ENCODE measurements around the gene BCAT1.
"Not testable (repeated sequence)": the region's sequence is repeated elsewhere in the genome, so short reads cannot be mapped to it uniquely, and the experiment has no call there.

Gene BCAT1

DNA sequence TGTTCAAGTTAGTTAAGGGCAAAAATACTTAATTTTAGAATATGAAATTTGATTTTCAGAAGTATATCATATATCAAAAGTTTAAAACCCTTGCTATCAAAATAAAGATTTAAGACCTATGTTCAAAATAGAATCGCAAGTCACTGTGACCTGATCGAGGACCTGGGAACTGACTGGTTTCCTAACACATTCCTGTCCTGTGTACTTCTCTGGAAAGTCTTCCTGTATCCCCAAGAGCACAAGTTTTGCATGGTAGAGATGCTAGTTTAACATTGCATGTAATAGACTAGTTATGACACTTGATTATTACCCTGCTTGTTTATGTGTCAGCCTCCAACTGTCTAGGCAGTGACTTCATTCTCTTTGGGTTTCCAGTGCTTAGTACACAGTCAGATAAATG lies 30.3 kb downstream of the BCAT1 start:
- TF ChIP-seq CTCF (IDR thresholded peaks at IDR 0.05; ENCODE audit: borderline replicate concordance, insufficient read depth, low read depth, low read length) = no peak
- no peak overlapping the region for H3K4me3 ChIP-seq (ENCODE audit: low read depth, low read length)

DNA sequence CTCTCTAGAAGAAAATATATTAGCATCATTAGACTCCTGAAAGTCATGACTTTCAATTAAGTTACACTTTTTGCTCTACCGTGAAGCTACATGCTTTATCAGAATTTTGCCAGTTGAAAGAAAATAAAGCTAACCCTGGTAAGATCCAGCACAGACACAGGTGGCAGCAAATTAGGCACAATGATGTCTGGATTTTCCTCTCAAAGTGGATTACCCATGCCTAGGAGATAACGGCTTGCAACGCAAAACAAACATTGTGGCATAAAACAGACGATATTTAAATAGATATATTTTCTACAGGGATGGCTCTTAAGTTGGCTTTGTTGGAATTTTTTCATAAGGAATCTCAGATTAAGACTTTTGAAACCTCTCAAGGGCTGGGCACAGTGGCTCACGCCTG lies 33.4 kb downstream of the BCAT1 start:
- no peak overlapping the region for H3K4me3 ChIP-seq (ENCODE audit: low read depth, low read length)
- TF ChIP-seq CTCF (IDR thresholded peaks at IDR 0.05; ENCODE audit: borderline replicate concordance, insufficient read depth, low read depth, low read length) = no peak

GRCh38 chr12:24913953-24914352 lies 34.9 kb downstream of the BCAT1 start:
- TF ChIP-seq CTCF (IDR thresholded peaks at IDR 0.05; ENCODE audit: borderline replicate concordance, insufficient read depth, low read depth, low read length) = no peak
- no peak overlapping the region for H3K4me3 ChIP-seq (ENCODE audit: low read depth, low read length)

- H3K4me3 ChIP-seq (ENCODE audit: low read depth, low read length) = no peak overlapping the region
- no peak for TF ChIP-seq CTCF (IDR thresholded peaks at IDR 0.05; ENCODE audit: borderline replicate concordance, insufficient read depth, low read depth, low read length)
Observed at GRCh38 chr12:24913130-24913529, 35.8 kb downstream of the BCAT1 start.

- no peak overlapping the region for H3K4me3 ChIP-seq (ENCODE audit: low read depth, low read length)
Observed at GRCh38 chr12:24911271-24911791, 37.6 kb downstream of the BCAT1 start.

GRCh38 chr12:24910192-24910591 lies 38.7 kb downstream of the BCAT1 start:
- not testable (repeated sequence) for H3K4me3 ChIP-seq (ENCODE audit: low read depth, low read length)

More at GRCh38 chr12:24911271-24911791, 37.6 kb downstream of the BCAT1 start:
- TF ChIP-seq CTCF (IDR thresholded peaks at IDR 0.05; ENCODE audit: borderline replicate concordance, insufficient read depth, low read depth, low read length) = no peak

- TF ChIP-seq CTCF (IDR thresholded peaks at IDR 0.05; ENCODE audit: borderline replicate concordance, insufficient read depth, low read depth, low read length) = no peak
- no peak overlapping the region for H3K4me3 ChIP-seq (ENCODE audit: low read depth, low read length)
Observed at GRCh38 chr12:24909667-24910066, 39.2 kb downstream of the BCAT1 start.

GRCh38 chr12:24907464-24907863 lies 41.4 kb downstream of the BCAT1 start:
- H3K4me3 ChIP-seq (ENCODE audit: low read depth, low read length) = no peak overlapping the region
- no peak for TF ChIP-seq CTCF (IDR thresholded peaks at IDR 0.05; ENCODE audit: borderline replicate concordance, insufficient read depth, low read depth, low read length)

Measured in GM12875 (cell line).